ENCODE results near the gene SPRY4. TPM values are rescaled to one million over a fixed set of nuclear protein-coding genes. Genes with fewer than 3 reads are reported as not detected.
"Not testable (repeated sequence)": the region's sequence is repeated elsewhere in the genome, so short reads cannot be mapped to it uniquely, and the experiment has no call there.

Gene SPRY4

DNA sequence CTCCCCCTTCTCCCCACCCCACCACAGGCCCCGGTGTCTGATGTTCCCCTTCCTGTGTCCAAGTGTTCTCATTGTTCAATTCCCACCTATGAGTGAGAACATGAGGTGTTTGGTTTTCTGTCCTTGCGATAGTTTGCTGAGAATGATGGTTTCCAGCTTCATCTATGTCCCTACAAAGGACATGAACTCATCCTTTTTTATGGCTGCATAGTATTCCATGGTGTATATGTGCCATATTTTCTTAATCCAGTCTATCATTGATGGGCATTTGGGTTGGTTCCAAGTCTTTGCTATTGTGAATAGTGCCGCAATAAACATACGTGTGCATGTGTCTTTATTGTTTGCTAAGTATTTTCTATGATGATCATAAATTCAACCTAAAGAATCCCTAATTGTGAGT lies 60.7 kb downstream of the SPRY4 start:
- not testable (repeated sequence) for DNase-seq (ENCODE audit: low spot score)

DNA sequence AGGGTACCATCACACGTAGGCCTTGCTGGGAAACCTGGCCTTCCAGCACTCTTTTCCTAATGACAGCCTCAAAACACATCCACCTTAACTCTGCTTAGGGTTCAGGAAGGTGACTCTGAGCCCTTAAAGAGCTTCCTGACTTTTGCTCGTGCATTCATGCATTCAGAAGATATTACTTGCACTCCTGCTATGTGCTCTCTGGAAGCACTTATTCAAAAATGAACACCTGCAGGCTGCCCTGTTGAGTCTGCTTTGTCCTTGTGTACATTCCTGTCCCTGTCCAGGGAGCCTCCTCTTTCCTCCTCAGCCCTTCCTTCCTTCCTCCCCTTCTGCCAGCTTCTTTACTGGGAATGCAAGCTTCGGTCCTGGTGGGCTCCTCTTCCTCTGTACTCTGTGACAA lies 61.5 kb downstream of the SPRY4 start:
- H3K18ac ChIP-seq (ENCODE audit: low read length): no peak overlapping the region
- H3K4me1 ChIP-seq (ENCODE audit: control insufficient read depth in 2 of 2, insufficient read depth in 1 of 2, low read depth in 1 of 2, low read length in 2 of 2): peaks cover 8 to 11% of the 10 kb centered on the region in 2 donors
- no peak overlapping the region for H3K4me2 ChIP-seq (ENCODE audit: insufficient read depth, low read length, poor library complexity, severe bottlenecking)
- H4K8ac ChIP-seq (ENCODE audit: low read depth, low read length): no peak overlapping the region
- H3K9me3 ChIP-seq (replicated peaks in 1 of 2; ENCODE audit: control insufficient read depth in 2 of 2, insufficient read depth in 1 of 2, low read depth in 1 of 2, low read length in 2 of 2): peaks cover 3 to 5% of the 10 kb centered on the region in 2 donors
- H2BK12ac ChIP-seq (ENCODE audit: low read length): no peak overlapping the region
- no peak overlapping the region for H3K23ac ChIP-seq (ENCODE audit: low read depth, low read length, poor library complexity)
- H3K9ac ChIP-seq (ENCODE audit: low read depth, low read length, poor library complexity): no peak overlapping the region
- no CpG with 5 or more reads among the region's 3 CpGs for WGBS, 2 donors (ENCODE audit: extremely low coverage in 2 of 2, insufficient read length in 2 of 2, insufficient replicate concordance in 1 of 2)
- no peak overlapping the region for H2BK15ac ChIP-seq (ENCODE audit: low read length)
- no peak for DNase-seq (ENCODE audit: low spot score)
- peak overlapping the region; percentile 22 for H3K27ac ChIP-seq (replicated peaks; ENCODE audit: low read length)
- no peaks in the 10 kb centered on the region for H3K27me3 ChIP-seq (ENCODE audit: control insufficient read depth in 3 of 3, insufficient read depth in 3 of 3, low read depth in 1 of 3, low read length in 3 of 3)
- H2AK5ac ChIP-seq (ENCODE audit: low read depth, low read length): no peak overlapping the region
- H4K91ac ChIP-seq (ENCODE audit: low read depth, low read length, poor library complexity): no peak overlapping the region
- no peaks in the 10 kb centered on the region for H3K36me3 ChIP-seq (replicated peaks in 1 of 2; ENCODE audit: control insufficient read depth in 2 of 2, insufficient read depth in 2 of 2, low read length in 2 of 2)
- H2BK5ac ChIP-seq (ENCODE audit: low read length): no peak overlapping the region
- no peak overlapping the region for H2BK120ac ChIP-seq (ENCODE audit: low read depth, low read length)
- no peak overlapping the region for H3K14ac ChIP-seq (ENCODE audit: low read length)
- no peak overlapping the region for H3K4me3 ChIP-seq (ENCODE audit: low read length in 2 of 2)
- no peak overlapping the region for H3K4ac ChIP-seq (ENCODE audit: low read length)
- peak overlapping the region; percentile 80 for H2AFZ ChIP-seq (ENCODE audit: low read length)
- H3K79me1 ChIP-seq (ENCODE audit: low read depth, low read length): no peaks in the 10 kb centered on the region

More for the DNA sequence above, 60.7 kb downstream of the SPRY4 start:
- not testable (repeated sequence) for H2BK120ac ChIP-seq (ENCODE audit: low read depth, low read length); H2BK15ac ChIP-seq (ENCODE audit: low read length); H2BK5ac ChIP-seq (ENCODE audit: low read length); H3K18ac ChIP-seq (ENCODE audit: low read length); H3K79me1 ChIP-seq (ENCODE audit: low read depth, low read length); H3K4ac ChIP-seq (ENCODE audit: low read length); H2AK5ac ChIP-seq (ENCODE audit: low read depth, low read length); H3K14ac ChIP-seq (ENCODE audit: low read length); H3K4me2 ChIP-seq (ENCODE audit: insufficient read depth, low read length, poor library complexity, severe bottlenecking); H3K4me3 ChIP-seq (ENCODE audit: low read length in 2 of 2); H3K36me3 ChIP-seq (replicated peaks in 1 of 2; ENCODE audit: control insufficient read depth in 2 of 2, insufficient read depth in 2 of 2, low read length in 2 of 2); H3K9me3 ChIP-seq (replicated peaks in 1 of 2; ENCODE audit: control insufficient read depth in 2 of 2, insufficient read depth in 1 of 2, low read depth in 1 of 2, low read length in 2 of 2); H4K91ac ChIP-seq (ENCODE audit: low read depth, low read length, poor library complexity); H4K8ac ChIP-seq (ENCODE audit: low read depth, low read length); H2BK12ac ChIP-seq (ENCODE audit: low read length); H3K9ac ChIP-seq (ENCODE audit: low read depth, low read length, poor library complexity); H2AFZ ChIP-seq (ENCODE audit: low read length); H3K27ac ChIP-seq (replicated peaks; ENCODE audit: low read length); H3K27me3 ChIP-seq (ENCODE audit: control insufficient read depth in 3 of 3, insufficient read depth in 3 of 3, low read depth in 1 of 3, low read length in 3 of 3); H3K23ac ChIP-seq (ENCODE audit: low read depth, low read length, poor library complexity)
- peaks cover 8 to 11% of the 10 kb centered on the region in 2 donors for H3K4me1 ChIP-seq (ENCODE audit: control insufficient read depth in 2 of 2, insufficient read depth in 1 of 2, low read depth in 1 of 2, low read length in 2 of 2)
- WGBS, 2 donors (ENCODE audit: extremely low coverage in 2 of 2, insufficient read length in 2 of 2, insufficient replicate concordance in 1 of 2): no CpG with 5 or more reads among the region's 4 CpGs

- H3K23ac ChIP-seq (ENCODE audit: low read depth, low read length, poor library complexity): no peak overlapping the region
- H2AFZ ChIP-seq (ENCODE audit: low read length): no peak overlapping the region
- peaks cover 8 to 11% of the 10 kb centered on the region in 2 donors for H3K4me1 ChIP-seq (ENCODE audit: control insufficient read depth in 2 of 2, insufficient read depth in 1 of 2, low read depth in 1 of 2, low read length in 2 of 2)
- no peak overlapping the region for H2AK5ac ChIP-seq (ENCODE audit: low read depth, low read length)
- no peak overlapping the region for H3K4me3 ChIP-seq (ENCODE audit: low read length in 2 of 2)
- H3K4ac ChIP-seq (ENCODE audit: low read length): no peak overlapping the region
- H2BK12ac ChIP-seq (ENCODE audit: low read length): no peak overlapping the region
- WGBS, 2 donors (ENCODE audit: extremely low coverage in 2 of 2, insufficient read length in 2 of 2, insufficient replicate concordance in 1 of 2): no CpG with 5 or more reads among the region's 6 CpGs
- H2BK120ac ChIP-seq (ENCODE audit: low read depth, low read length): no peak overlapping the region
- no peaks in the 10 kb centered on the region for H3K79me1 ChIP-seq (ENCODE audit: low read depth, low read length)
- no peaks in the 10 kb centered on the region for H3K36me3 ChIP-seq (replicated peaks in 1 of 2; ENCODE audit: control insufficient read depth in 2 of 2, insufficient read depth in 2 of 2, low read length in 2 of 2)
- peaks cover 3 to 5% of the 10 kb centered on the region in 2 donors for H3K9me3 ChIP-seq (replicated peaks in 1 of 2; ENCODE audit: control insufficient read depth in 2 of 2, insufficient read depth in 1 of 2, low read depth in 1 of 2, low read length in 2 of 2)
- no peak overlapping the region for H3K4me2 ChIP-seq (ENCODE audit: insufficient read depth, low read length, poor library complexity, severe bottlenecking)
- no peak for DNase-seq (ENCODE audit: low spot score)
- no peak overlapping the region for H3K27ac ChIP-seq (replicated peaks; ENCODE audit: low read length)
- H3K18ac ChIP-seq (ENCODE audit: low read length): no peak overlapping the region
- H3K27me3 ChIP-seq (ENCODE audit: control insufficient read depth in 3 of 3, insufficient read depth in 3 of 3, low read depth in 1 of 3, low read length in 3 of 3): no peaks in the 10 kb centered on the region
- no peak overlapping the region for H3K14ac ChIP-seq (ENCODE audit: low read length)
- no peak overlapping the region for H4K8ac ChIP-seq (ENCODE audit: low read depth, low read length)
- no peak overlapping the region for H4K91ac ChIP-seq (ENCODE audit: low read depth, low read length, poor library complexity)
- H2BK15ac ChIP-seq (ENCODE audit: low read length): no peak overlapping the region
- no peak overlapping the region for H3K9ac ChIP-seq (ENCODE audit: low read depth, low read length, poor library complexity)
- no peak overlapping the region for H2BK5ac ChIP-seq (ENCODE audit: low read length)
Observed at GRCh38 chr5:142262683-142263082, 62.1 kb downstream of the SPRY4 start.

Small RNAs within 50 kb of the gene (small RNA-seq; reads per million reads assigned to genes)
- gene RF02038 (ENCODE audit: insufficient read depth) (not detected), gene RF02039 (ENCODE audit: insufficient read depth) (not detected)
